Thymus (tissue), 11 donors: ENCODE data around the gene SMIM28. TPM values are rescaled to one million over a fixed set of nuclear protein-coding genes. Genes with fewer than 3 reads are reported as not detected.

Experiments used
- DNase-seq, 9 donors: peaks; one replicate each; pipeline ENCODE4 v3.0.0-alpha.2; 2013; ENCODE audit warnings: low spot score in 9 of 9, low read depth in 6 of 9, missing footprints in 1 of 9
- H3K27ac ChIP-seq, 2 donors: one replicate each; pipeline ENCODE4 v1.5.1; 2013; ENCODE audit warnings: control low read depth in 1 of 2, low read depth in 1 of 2, low read length in 1 of 2, mild to moderate bottlenecking in 1 of 2, moderate library complexity in 1 of 2
- H3K27me3 ChIP-seq, 2 donors: one replicate each; pipeline ENCODE4 v1.5.1; 2013; ENCODE audit warnings: low read length in 1 of 2; ENCODE audit not compliant: control insufficient read depth in 2 of 2, insufficient read depth in 1 of 2
- H3K36me3 ChIP-seq, 2 donors: one replicate each; pipeline ENCODE4 v1.5.1; 2013; ENCODE audit warnings: low read length in 1 of 2, mild to moderate bottlenecking in 1 of 2, moderate library complexity in 1 of 2; ENCODE audit not compliant: control insufficient read depth in 2 of 2, insufficient read depth in 2 of 2
- H3K4me1 ChIP-seq, 2 donors: one replicate each; pipeline ENCODE4 v1.5.1; 2013; ENCODE audit warnings: low read length in 2 of 2; ENCODE audit not compliant: control insufficient read depth in 2 of 2, insufficient read depth in 2 of 2
- H3K4me3 ChIP-seq, 2 donors: one replicate each; pipeline ENCODE4 v1.5.1; 2013; ENCODE audit warnings: low read length in 2 of 2, control low read depth in 1 of 2, mild to moderate bottlenecking in 1 of 2
- H3K9me3 ChIP-seq, 2 donors: one replicate each; pipeline ENCODE4 v1.5.1; 2013; ENCODE audit warnings: low read length in 1 of 2, mild to moderate bottlenecking in 1 of 2; ENCODE audit not compliant: control insufficient read depth in 2 of 2, insufficient read depth in 1 of 2
- WGBS: extraction: QIAGEN DNeasy Blood & Tissue Kit; methylation state at CpG from one replicate; pipeline ENCODE4 v1.1.7; 2013; 5-methylcytosine and 5-hydroxymethylcytosine counted together
- polyA plus RNA-seq: library from polyadenylated mRNA; stranded (reverse); fragments of 200-250 nt; gene quantifications from one replicate; pipeline ENCODE4 v1.2.3, GENCODE V29; 2013
- total RNA-seq: library from RNA; stranded (reverse); fragments of 120-200 nt; gene quantifications from one replicate; pipeline ENCODE4 v1.2.4, GENCODE V29; 2013
- donor health status: healthy.

SMIM28 gene
- total and polyA plus RNA-seq, 2 donors, result not detected

GRCh38 chr6:138401960-138402837 lies 24.5 kb downstream of the SMIM28 start:
- H3K4me3 ChIP-seq, result no peak overlapping the region
- no peak overlapping the region for H3K27ac ChIP-seq
- H3K9me3 ChIP-seq, result no peaks in the 10 kb centered on the region
- DNase-seq, result no peak
- 97% methylated on average over 14 of the region's 14 CpGs for WGBS
- peaks cover 0 to 15% of the 10 kb centered on the region in 2 donors for H3K27me3 ChIP-seq
- H3K4me1 ChIP-seq, result peaks cover 3 to 13% of the 10 kb centered on the region in 2 donors
- peaks cover 3 to 5% of the 10 kb centered on the region in 2 donors for H3K36me3 ChIP-seq

DNA sequence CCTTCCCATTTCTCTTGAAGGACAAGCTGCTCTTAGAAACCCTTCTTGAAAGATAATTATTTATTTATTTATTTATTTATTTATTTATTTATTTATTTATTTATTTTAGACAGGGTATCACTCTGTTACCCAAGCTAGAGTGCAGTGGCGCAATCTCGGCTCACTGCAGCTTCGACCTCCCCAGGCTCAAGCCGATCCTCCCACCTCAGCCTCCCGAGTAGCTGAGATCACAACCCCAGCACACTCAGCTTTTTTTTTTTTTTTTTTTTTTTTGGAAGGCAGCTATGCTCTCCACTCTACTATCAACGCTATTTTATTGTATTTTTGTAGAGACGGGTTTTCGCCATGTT lies 25.1 kb downstream of the SMIM28 start:
- peak overlapping the region; percentile 56 to 99 for H3K4me3 ChIP-seq
- H3K9me3 ChIP-seq, result no peaks in the 10 kb centered on the region
- H3K4me1 ChIP-seq, result peaks cover 3 to 13% of the 10 kb centered on the region in 2 donors
- peaks cover 9 to 11% of the 10 kb centered on the region in 2 donors for H3K36me3 ChIP-seq
- no peak overlapping the region for H3K27ac ChIP-seq
- 94% methylated on average over 8 of the region's 8 CpGs for WGBS
- DNase-seq, result no peak
- H3K27me3 ChIP-seq, result peaks cover 0 to 15% of the 10 kb centered on the region in 2 donors

GRCh38 chr6:138403324-138403800 lies 25.7 kb downstream of the SMIM28 start:
- peaks cover 14 to 16% of the 10 kb centered on the region in 2 donors for H3K36me3 ChIP-seq
- peak overlapping the region; percentile 56 to 99 for H3K4me3 ChIP-seq
- no peaks in the 10 kb centered on the region for H3K9me3 ChIP-seq
- H3K27me3 ChIP-seq, result peaks cover 0 to 15% of the 10 kb centered on the region in 2 donors
- peak overlapping the region in 1 of 2 donors; percentile 90 for H3K27ac ChIP-seq
- WGBS, result under 1% methylated on average over 30 of the region's 30 CpGs
- DNase-seq, result peak in 6 of 9 donors; percentile 6 to 33 (median 26)
- H3K4me1 ChIP-seq, result peaks cover 3 to 13% of the 10 kb centered on the region in 2 donors

- H3K4me1 ChIP-seq, result peaks cover 3 to 13% of the 10 kb centered on the region in 2 donors
- peaks cover 0 to 15% of the 10 kb centered on the region in 2 donors for H3K27me3 ChIP-seq
- peak within 1 kb of the TSS; percentile 56 to 99 for H3K4me3 ChIP-seq
- peak; percentile 64 to 96 (median 89) for DNase-seq
- peaks cover 18 to 21% of the 10 kb centered on the region in 2 donors for H3K36me3 ChIP-seq
- no peaks in the 10 kb centered on the region for H3K9me3 ChIP-seq
- WGBS, result under 1% methylated on average over 92 of the region's 92 CpGs
- peak within 1 kb of the TSS; percentile 24 to 93 for H3K27ac ChIP-seq
These were observed 26.3 kb downstream of the SMIM28 start, which contains the start of gene HEBP2 for GRCh38 chr6:138403801-138404665. Gene HEBP2 (plus strand): TSS chr6:138404223. CDS start chr6:138404496, 273 bp downstream.

- peak overlapping the region; percentile 56 to 99 for H3K4me3 ChIP-seq
- WGBS, result 16% methylated on average over 35 of the region's 35 CpGs
- no peaks in the 10 kb centered on the region for H3K9me3 ChIP-seq
- peak overlapping the region; percentile 24 to 93 for H3K27ac ChIP-seq
- peak in 8 of 9 donors; percentile 9 to 68 (median 29) for DNase-seq
- H3K36me3 ChIP-seq, result peaks cover 21 to 29% of the 10 kb centered on the region in 2 donors
- H3K4me1 ChIP-seq, result peaks cover 3 to 13% of the 10 kb centered on the region in 2 donors
- peaks cover 0 to 15% of the 10 kb centered on the region in 2 donors for H3K27me3 ChIP-seq
These were observed 27.1 kb downstream of the SMIM28 start for GRCh38 chr6:138404666-138405337.

DNA sequence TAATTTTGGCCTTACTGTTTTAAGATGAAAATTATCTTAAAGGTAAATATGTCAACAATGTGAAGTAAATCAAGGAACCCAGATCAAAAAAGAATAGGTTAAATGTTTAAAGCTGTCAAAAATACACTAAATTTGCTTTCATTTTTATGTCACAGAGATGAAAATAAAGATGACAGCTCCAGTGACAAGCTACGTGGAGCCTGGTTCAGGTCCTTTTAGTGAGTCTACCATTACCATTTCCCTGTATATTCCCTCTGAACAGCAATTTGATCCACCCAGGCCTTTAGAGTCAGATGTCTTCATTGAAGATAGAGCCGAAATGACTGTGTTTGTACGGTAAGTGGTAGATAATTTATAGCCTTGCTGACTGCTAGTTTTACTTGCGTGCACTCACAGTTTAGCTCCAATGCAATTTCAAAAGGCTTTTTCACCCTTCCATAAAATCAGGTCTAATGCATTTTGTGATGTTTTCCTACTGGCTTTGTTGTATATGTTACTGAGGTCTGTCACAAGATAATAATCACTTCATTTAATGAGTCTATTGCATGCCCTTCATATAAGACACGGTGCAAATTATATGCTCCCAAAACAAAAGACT lies 28.2 kb downstream of the SMIM28 start:
- H3K36me3 ChIP-seq, result peaks cover 24 to 35% of the 10 kb centered on the region in 2 donors
- H3K9me3 ChIP-seq, result no peaks in the 10 kb centered on the region
- H3K27ac ChIP-seq, result peak overlapping the region in 1 of 2 donors; percentile 13
- no peak for DNase-seq
- peaks cover 0 to 15% of the 10 kb centered on the region in 2 donors for H3K27me3 ChIP-seq
- H3K4me3 ChIP-seq, result no peak overlapping the region
- H3K4me1 ChIP-seq, result peaks cover 3 to 13% of the 10 kb centered on the region in 2 donors
- 95% methylated on average over 5 of the region's 5 CpGs for WGBS

DNA sequence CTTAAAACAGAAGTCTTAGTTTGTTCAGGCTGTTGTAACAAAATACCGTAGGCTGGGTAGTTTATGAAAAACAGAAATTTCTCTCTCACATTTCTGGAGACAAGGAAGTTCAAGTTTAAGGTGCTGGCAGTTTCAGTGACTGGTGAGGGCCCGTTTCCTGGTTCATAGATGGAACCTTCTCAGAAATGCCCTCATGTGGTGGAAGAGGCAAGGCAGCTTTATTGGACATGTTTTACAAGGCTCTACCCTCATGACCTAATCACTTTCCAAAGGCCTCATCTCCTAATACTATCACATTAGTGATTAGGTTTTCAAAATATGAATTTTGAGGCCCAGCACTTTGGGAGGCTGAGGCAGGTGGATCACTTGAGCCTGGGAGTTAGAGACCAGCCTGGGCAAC lies 28.7 kb downstream of the SMIM28 start:
- Histone ChIP-seq H3K4me1 (peaks cover 3 to 13% of the 10 kb centered on the region in 2 donors), H3K4me3 (no peak overlapping the region)

GRCh38 chr6:138410048-138410735 lies 32.5 kb downstream of the SMIM28 start:
- no peak overlapping the region for H3K4me3 ChIP-seq
- H3K4me1 ChIP-seq, result no peaks in the 10 kb centered on the region
- 96% methylated on average over 8 of the region's 8 CpGs for WGBS
- peaks cover 32 to 61% of the 10 kb centered on the region in 2 donors for H3K36me3 ChIP-seq
- H3K9me3 ChIP-seq, result no peaks in the 10 kb centered on the region
- H3K27ac ChIP-seq, result no peak overlapping the region
- no peaks in the 10 kb centered on the region for H3K27me3 ChIP-seq
- DNase-seq, result no peak

More for the DNA sequence above, 28.7 kb downstream of the SMIM28 start:
- H3K27me3 ChIP-seq, result peaks cover 0 to 15% of the 10 kb centered on the region in 2 donors
- 94% methylated on average over 2 of the region's 2 CpGs for WGBS
- H3K27ac ChIP-seq, result no peak overlapping the region
- peaks cover 24 to 35% of the 10 kb centered on the region in 2 donors for H3K36me3 ChIP-seq
- H3K9me3 ChIP-seq, result no peaks in the 10 kb centered on the region
- DNase-seq, result no peak
